H1 (cell line): ENCODE measurements around the gene SV2C. TPM values are rescaled to one million over a fixed set of nuclear protein-coding genes. Genes with fewer than 3 reads are reported as not detected.

ENCODE experiments used
- ASH2L ChIP-seq: fragments of 200-600, 300-600 bp; sonication (generic); IDR thresholded peaks from one replicate; pipeline ENCODE4 v1.7.1; 2017; ENCODE audit warnings: low read length
- CBX5 ChIP-seq: fragments of 300-800, 300-1000 bp; sonication (generic); IDR thresholded peaks from 2 replicates; pipeline ENCODE4 v1.7.1; 2016; ENCODE audit warnings: antibody characterized with exemption, low read length, low read depth
- CBX8 ChIP-seq: fragments of 300-800, 300-1000 bp; sonication (generic); IDR thresholded peaks from 2 replicates; pipeline ENCODE4 v1.7.1; 2016; ENCODE audit warnings: low read depth, low read length, borderline replicate concordance
- CHD2 ChIP-seq: IDR thresholded peaks from 2 replicates; pipeline ENCODE4 v1.6.1; 2012; ENCODE audit warnings: low read length, improper control_type of control experiment
- CTBP2 ChIP-seq: IDR thresholded peaks from 2 replicates; pipeline ENCODE4 v1.7.0; 2011; ENCODE audit warnings: borderline replicate concordance, mild to moderate bottlenecking, moderate library complexity, mixed read lengths, low read length; ENCODE audit not compliant: insufficient read depth, insufficient read length
- FOSL1 ChIP-seq: IDR thresholded peaks from 2 replicates; pipeline ENCODE4 v1.6.1; 2011; ENCODE audit warnings: mild to moderate bottlenecking, low read depth, low read length, moderate library complexity; ENCODE audit not compliant: insufficient read depth
- POLR2AphosphoS5 ChIP-seq: IDR thresholded peaks from 2 replicates; pipeline ENCODE4 v1.6.1; 2011; ENCODE audit warnings: low read depth, low read length
- POU5F1 ChIP-seq: IDR thresholded peaks from 2 replicates; pipeline ENCODE4 v1.6.1; 2011; ENCODE audit warnings: low read depth, mild to moderate bottlenecking, low read length, moderate library complexity
- TEAD4 ChIP-seq: IDR thresholded peaks from 2 replicates; pipeline ENCODE4 v1.6.1; 2012; ENCODE audit warnings: low read depth, low read length, inconsistent platforms, mixed read lengths
- polyA plus RNA-seq, 7 experiments: library from polyadenylated mRNA; depleted of rRNA in 3 of 7; stranded (reverse) in 5 of 7; unstranded in 2 of 7; fragments of >200 nt in 5 of 7; fragments of 200-250 nt in 2 of 7; gene quantifications; 1 replicate in 5 of 7; 2 replicates in 1 of 7; 4 replicates in 1 of 7; pipeline versions ENCODE4 v1.2.1 to v1.2.3, GENCODE V29; 2011 to 2013; ENCODE audit warnings: missing spikeins in 2 of 7, mixed read lengths in 2 of 7
- total RNA-seq: library from RNA; stranded (reverse); fragmentation: NEBNext Ultra II Directional; extraction: Animal tissue kit (Norgen Biotek cat#: 25700); gene quantifications from 2 replicates; pipeline ENCODE4 v1.2.1, GENCODE V29; 2021

The SV2C gene
- total and polyA plus RNA-seq, 2 of the 8 experiments (the other 6 are each of a cell fraction or from before 2014, with no cell fraction given): 0.08 to 0.24 TPM

- no peak for TF ChIP-seq CBX5
- no peak for TF ChIP-seq TEAD4
- TF ChIP-seq POU5F1: no peak
- no peak for TF ChIP-seq CHD2
- TF ChIP-seq FOSL1: no peak
- no peak for TF ChIP-seq POLR2AphosphoS5
- TF ChIP-seq CTBP2: no peak
- no peak for TF ChIP-seq ASH2L
- TF ChIP-seq CBX8: no peak
Measured at GRCh38 chr5:76380346-76381066, 297.3 kb downstream of the SV2C start (continued).
